GM21360 (cell line): ENCODE data around the gene LLGL1.

Experiments
- ATAC-seq: cut with Tn5 transposase; IDR thresholded peaks from one replicate; pipeline ENCODE4 v1.9.1; 2021; ENCODE audit warnings: mild to moderate bottlenecking, moderate library complexity; ENCODE audit not compliant: unreplicated experiment

Gene LLGL1

GRCh38 chr17:18225121-18225641, at the start of gene LLGL1:
Gene LLGL1 (plus strand): TSS chr17:18225635. CDS start chr17:18225683, 48 bp downstream.
- peak; percentile 92 for ATAC-seq

DNA sequence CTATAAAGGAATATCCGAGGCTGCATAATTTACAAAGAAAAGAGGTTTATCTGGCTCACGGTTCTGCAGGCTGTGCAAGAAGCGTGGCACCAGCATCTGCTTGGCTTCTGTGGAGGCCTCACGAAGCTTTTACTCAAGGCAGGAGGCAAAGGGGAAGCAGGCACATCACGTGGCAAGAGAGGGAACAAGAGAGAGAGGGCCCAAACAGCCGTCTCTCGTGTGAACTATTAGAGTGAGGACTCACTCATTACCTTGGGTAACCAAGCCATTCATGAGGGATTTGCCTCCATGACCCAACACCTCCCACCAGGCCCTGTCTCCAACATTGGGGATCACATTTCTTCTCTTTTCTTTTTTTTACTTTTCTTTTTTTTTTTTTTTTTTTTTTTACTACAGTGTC, 49.3 kb upstream of the LLGL1 start:
- no peak for ATAC-seq

GRCh38 chr17:18177133-18177532, 48.3 kb upstream of the LLGL1 start:
- ATAC-seq, result no peak

- no peak for ATAC-seq
Observed at GRCh38 chr17:18177722-18178121, 47.7 kb upstream of the LLGL1 start.

- no peak for ATAC-seq
Observed at GRCh38 chr17:18179196-18179595, 46.2 kb upstream of the LLGL1 start.

- ATAC-seq, result no peak
Observed at GRCh38 chr17:18179804-18180203, 45.6 kb upstream of the LLGL1 start.

DNA sequence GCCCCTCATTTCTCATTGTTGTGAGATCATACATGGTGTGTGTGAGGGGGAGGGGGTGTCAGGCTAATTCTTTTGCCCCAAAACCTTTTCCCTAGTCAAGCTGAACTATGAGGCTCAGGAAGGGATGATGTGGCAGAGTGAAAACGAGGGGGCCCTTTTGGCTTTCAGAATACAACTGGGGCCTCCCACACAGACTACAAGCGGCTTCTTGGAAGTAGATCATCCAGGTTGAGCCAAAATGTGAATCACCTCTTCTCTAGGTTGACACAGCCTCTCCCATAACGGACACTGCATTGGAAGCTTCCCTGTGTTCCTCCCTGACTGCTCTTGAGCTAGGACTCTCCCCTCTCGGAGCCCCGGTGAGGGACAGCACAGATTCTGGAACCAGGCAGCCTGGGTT, 44.1 kb upstream of the LLGL1 start:
- no peak for ATAC-seq

DNA sequence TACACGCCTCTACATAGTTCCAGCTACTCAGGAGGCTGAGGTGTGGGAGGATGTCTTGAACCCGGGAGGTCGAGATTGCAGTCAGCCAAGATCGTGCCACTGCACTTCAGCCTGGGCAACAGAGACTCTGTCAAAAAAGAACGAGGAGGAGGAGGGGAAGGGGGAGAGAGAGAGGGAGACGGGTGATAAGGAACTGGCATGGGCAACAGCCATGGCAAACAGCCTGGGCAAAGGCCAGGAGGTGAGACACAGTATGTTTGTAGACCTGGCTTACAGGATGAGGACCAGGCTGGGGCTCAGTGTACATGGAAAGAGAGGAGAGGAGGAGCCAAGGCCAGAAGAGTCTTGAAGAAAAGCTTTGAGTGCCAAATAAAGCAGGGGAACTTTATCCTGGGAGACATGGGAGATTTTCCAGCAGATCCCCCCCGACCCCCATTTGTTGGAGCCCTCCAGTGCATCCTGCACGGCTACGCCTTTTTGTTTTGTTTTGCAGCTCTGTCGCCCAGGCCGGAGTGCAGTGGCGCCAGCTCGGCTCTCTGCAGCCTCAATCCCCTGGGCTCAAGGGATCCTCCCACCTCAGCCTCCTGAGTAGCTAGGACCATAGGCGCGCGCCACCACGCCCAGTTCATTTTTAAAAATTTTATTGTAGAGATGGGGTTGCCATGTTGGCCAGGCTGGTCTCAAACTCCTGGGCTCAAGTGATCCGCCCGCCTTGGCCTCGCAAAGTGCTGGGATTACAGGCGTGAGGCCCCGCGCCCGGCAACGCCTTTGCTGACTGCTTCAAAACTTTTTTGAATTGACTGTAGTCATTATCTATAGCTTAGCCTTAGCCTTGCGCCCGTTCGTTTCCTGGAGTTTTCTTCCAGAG, 43.1 kb upstream of the LLGL1 start:
- no peak for ATAC-seq

DNA sequence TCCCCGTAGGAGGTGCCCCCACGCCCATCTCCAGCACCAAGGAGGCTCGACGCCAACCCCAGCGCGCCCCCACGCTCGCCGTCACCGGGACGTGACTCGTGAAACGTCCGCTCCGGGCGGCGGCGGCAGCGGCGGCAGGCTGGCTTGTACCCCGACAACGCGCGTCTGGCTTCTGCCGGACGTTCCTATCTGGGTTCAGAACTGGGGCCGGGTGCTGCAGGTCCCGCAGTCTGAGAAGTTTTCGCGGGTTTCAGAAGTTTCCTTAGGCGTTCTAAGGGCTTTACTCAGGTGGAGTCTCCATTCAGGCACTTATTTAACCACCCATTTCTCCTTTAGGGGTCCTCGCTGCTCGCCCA, 42.5 kb upstream of the LLGL1 start:
- ATAC-seq, result peak; percentile 22

DNA sequence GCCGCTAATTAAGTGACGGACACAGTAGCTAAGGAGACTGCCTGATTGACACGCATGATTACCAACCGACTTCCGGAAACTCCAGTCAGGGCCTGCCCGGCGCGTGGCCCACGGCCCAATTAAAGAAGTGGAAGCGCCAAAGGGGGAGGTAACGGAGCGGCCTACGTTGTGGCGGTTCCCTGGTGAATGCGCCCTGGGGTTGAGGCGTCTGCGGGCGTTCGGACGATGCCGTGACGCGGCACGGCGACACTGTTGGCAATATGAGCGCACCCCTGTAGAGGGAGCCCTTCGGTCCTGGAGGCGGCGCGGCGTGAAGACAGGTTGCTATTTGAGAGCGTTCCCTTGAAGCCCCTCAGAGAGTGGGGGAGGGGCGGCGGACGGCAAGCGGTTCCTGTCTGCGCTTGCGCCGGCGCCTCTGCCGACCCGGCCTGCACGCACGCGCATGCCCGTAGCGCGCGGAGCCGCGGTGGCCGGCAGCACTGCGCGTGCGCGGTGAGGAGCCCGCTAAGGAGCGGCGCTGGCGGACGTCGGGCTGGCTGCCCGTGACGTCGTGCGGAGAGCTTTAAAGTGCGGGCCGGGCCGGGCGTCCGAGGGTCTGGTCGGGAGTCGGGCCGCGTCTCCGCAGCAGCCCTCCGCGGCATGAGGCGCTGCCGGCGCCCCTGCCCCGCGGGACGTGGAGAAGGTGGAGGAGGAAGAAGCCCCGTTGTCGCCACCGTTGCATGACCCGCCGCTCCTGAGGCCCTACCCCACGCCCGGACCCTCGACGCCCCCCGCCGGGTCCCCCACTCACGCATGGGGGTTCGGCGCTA, 41.9 kb upstream of the LLGL1 start, which contains the start of gene ALKBH5:
Gene ALKBH5, plus strand, starts transcription at position 495 of the 809 bp plus-strand sequence. CDS start 416 bp downstream, outside the sequence.
- peak; percentile 73 for ATAC-seq

- peak; percentile 7 for ATAC-seq
Observed at GRCh38 chr17:18184143-18185031, 41.0 kb upstream of the LLGL1 start.

GRCh38 chr17:18185391-18185790, 40.0 kb upstream of the LLGL1 start:
- no peak for ATAC-seq

DNA sequence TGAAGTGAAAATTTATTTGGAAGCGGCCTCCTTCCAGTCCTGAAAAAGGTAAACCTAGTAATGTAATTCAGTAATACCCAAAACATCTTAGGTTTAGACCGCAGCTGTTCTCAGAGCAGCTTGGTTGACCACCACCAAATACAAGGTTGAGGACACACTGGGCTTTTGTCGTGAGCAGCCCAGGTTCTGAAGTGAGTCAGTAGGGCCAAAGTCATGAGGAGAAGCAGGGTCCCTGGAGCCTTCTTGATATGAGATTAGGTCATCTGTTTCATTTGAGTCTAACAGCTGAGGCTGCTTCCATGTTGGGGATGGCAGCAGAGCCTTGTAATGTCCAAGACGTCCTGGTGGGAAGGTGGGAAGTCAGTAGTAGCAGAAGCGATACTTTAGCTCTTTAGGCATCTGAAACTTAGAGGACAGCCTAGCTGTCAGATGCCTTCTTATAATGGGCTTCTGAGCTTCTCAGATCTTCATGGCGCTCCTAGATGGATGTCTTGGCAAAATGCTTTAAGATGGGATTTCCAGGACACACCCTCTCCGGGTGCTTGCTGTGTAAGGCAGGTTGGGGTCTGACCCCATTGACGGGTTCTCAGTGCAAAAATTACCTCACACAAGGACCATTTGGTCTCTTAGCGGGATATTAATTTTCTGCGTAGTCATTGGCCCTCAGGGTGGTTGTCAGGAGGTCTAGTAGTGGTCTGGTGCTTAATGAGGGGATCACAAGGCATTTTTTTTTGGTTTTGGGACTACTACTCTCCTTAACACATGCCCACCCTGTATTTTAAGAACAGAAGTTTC, 39.4 kb upstream of the LLGL1 start:
- ATAC-seq, result no peak

- no peak for ATAC-seq
Observed at GRCh38 chr17:18186627-18186982, 38.8 kb upstream of the LLGL1 start.

DNA sequence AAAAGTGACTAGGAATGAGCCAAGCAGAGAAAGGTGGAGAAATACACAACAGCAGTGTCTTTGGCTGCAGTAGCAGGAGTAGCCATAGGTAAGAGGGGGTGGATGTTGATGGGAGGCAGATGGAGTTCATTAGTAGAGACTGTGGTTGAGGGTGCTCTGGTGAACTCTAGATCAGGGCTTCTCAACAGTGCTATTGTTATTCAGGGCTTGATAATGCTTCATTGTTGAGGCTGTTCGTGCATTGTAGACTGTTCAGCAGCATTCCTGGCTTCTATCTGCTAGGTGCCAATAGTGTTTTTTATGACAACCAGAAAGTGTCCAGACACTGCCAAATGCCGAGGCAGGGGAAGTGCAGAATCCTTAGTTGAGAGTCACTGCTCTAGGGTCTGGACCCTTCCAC, 38.2 kb upstream of the LLGL1 start:
- ATAC-seq, result no peak

- no peak for ATAC-seq
Observed at GRCh38 chr17:18187821-18188761, 37.3 kb upstream of the LLGL1 start.

DNA sequence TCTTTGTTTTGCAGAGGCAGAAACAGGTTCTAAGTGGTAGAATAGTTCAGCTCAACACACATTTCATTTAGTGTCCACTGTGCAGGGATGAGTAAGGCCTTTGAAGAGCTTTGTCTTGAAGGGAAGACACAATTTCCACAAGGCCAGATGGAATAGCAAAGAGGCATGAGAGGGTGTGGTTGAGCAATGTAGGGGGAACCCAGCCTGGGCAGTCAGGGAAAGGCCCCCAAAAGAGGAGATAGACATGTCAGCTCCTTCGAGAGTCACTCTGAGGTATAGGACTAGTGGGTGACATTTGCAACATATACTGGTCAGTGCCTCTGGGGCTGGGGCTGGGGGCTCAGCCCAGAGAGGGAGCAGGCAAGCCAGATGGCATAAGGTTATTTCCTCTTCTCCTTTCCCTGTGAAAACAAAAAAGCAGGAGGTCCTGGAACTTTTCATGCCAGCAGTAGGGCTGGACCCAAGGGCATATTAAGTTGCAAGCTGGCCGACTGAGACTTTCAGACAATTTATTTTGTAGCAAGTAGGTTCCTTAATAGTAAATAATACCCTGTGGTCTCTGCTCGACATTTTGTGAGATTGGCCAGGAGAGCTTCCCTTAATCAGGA, 34.7 kb upstream of the LLGL1 start:
- ATAC-seq, result no peak

DNA sequence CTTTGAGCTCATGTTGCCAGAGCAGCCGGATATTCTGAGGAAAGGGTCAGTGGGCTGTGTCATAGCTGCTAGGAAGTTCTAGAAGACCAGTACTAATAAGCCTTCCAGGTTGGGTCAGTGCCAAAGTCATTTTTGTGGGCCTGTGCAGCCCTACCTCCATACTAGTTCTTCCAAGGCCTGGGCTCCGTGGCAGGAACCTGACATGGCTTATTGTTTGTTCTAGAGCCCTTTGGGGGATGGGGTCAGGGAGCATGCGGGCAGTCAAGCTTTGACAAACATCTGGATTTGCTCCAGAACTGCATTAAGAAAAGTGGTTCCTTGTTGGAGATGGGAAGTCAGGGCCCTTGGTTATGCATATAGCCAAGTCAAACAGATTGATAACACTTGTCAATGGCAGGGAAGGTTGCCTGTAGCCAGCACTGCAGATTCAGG, 34.2 kb upstream of the LLGL1 start:
- no peak for ATAC-seq
